HEK293T (cell line): ENCODE results near the gene EMP3.

Source experiments
- CTCF ChIA-PET: fragments of 350-600 bp; formaldehyde crosslinking; extraction: SDS; loops from one replicate; lab custom pipeline; 2021; ENCODE audit warnings: antibody characterized with exemption, inconsistent platforms; lab: Yijun Ruan, JAX
- POLR2A ChIA-PET: fragments of 350-600 bp; formaldehyde crosslinking; extraction: SDS; loops from one replicate; lab custom pipeline; 2020; ENCODE audit warnings: antibody characterized with exemption, inconsistent platforms; lab: Yijun Ruan, JAX
- DNase-seq: peaks from one replicate; pipeline ENCODE4 v3.0.0; 2012; ENCODE audit warnings: mixed read lengths; ENCODE audit errors: extremely low spot score
- ARNT ChIP-seq: fragments of 450-650 bp; IDR thresholded peaks from 2 replicates; pipeline ENCODE4 v1.6.1; 2017; ENCODE audit warnings: mild to moderate bottlenecking
- BHLHE40 ChIP-seq: fragments of 450-650 bp; IDR thresholded peaks from 2 replicates; pipeline ENCODE4 v1.6.1; 2016; ENCODE audit warnings: mild to moderate bottlenecking, moderate library complexity, borderline replicate concordance
- CTBP1 ChIP-seq: fragments of 450-650 bp; IDR thresholded peaks from 2 replicates; pipeline ENCODE4 v1.6.1; 2016; ENCODE audit warnings: borderline replicate concordance
- ELF4 ChIP-seq: fragments of 450-650 bp; IDR thresholded peaks from 2 replicates; pipeline ENCODE4 v1.6.1; 2017; ENCODE audit warnings: antibody characterized with exemption
- FOXA1 ChIP-seq: fragments of 450-650 bp; IDR thresholded peaks from 2 replicates; pipeline ENCODE4 v1.6.1; 2016; ENCODE audit warnings: mild to moderate bottlenecking
- FOXK2 ChIP-seq: fragments of 450-650 bp; IDR thresholded peaks from 2 replicates; pipeline ENCODE4 v1.6.1; 2016; ENCODE audit warnings: mild to moderate bottlenecking
- FOXM1 ChIP-seq: fragments of 450-650 bp; IDR thresholded peaks from 2 replicates; pipeline ENCODE4 v1.6.1; 2017; ENCODE audit warnings: mild to moderate bottlenecking, borderline replicate concordance
- HDGF ChIP-seq: fragments of 450-650 bp; IDR thresholded peaks from 2 replicates; pipeline ENCODE4 v1.6.1; 2017; ENCODE audit warnings: antibody characterized with exemption, borderline replicate concordance
- L3MBTL2 ChIP-seq: fragments of 450-650 bp; conservative IDR thresholded peaks from 2 replicates; pipeline ENCODE4 v1.6.1; 2016; ENCODE audit warnings: mild to moderate bottlenecking
- LEF1 ChIP-seq: fragments of 450-650 bp; IDR thresholded peaks from 2 replicates; pipeline ENCODE4 v1.6.1; 2017; ENCODE audit warnings: mild to moderate bottlenecking, borderline replicate concordance
- NFRKB ChIP-seq: fragments of 450-650 bp; IDR thresholded peaks from 2 replicates; pipeline ENCODE4 v1.6.1; 2016; ENCODE audit warnings: mild to moderate bottlenecking, moderate library complexity
- SP1 ChIP-seq: fragments of 450-650 bp; IDR thresholded peaks from 2 replicates; pipeline ENCODE4 v1.6.1; 2017
- SUZ12 ChIP-seq: fragments of 450-650 bp; IDR thresholded peaks from 2 replicates; pipeline ENCODE4 v1.6.1; 2016; ENCODE audit warnings: mild to moderate bottlenecking
- TARDBP ChIP-seq: fragments of 450-650 bp; IDR thresholded peaks from 2 replicates; pipeline ENCODE4 v1.6.1; 2016
- ZNF384 ChIP-seq: fragments of 450-650 bp; IDR thresholded peaks from 2 replicates; pipeline ENCODE4 v1.6.1; 2016
- TF ChIP-seq, protein P1 (sequence below): fragments of 450-650 bp; IDR thresholded peaks from 2 replicates; pipeline ENCODE4 v1.6.1; 2016

The EMP3 gene

DNA sequence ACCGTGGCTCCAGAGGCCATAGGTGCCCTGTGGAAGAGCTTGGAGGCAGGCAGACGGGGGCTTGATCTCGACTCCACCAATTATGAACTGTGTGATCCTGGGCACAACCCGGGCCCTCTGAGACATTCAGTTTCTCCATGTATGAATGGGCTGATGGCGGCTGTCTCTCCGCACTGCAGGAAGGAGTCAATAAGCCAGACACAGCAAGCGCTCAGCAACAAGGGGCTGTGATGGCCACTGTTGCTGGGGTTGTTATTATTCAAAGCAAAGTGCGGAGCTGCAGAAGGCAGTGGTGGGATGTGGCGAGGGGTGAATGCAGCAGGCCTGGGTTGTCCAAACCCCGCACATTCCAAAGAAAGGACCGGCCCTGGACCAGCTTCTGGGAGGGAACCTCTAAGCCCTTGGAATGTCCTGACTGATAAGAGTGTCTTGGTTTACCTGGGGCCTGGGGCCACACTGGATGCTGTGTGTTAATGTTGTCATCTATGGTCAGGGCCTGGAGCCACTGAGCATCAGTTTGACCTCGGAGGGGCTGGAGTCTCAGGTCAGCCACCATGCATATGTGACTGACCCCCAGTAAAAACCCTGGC is 30.1 kb downstream of the EMP3 start:
- CTCF ChIA-PET, result no interaction called here
- POLR2A ChIA-PET, result interaction anchor here (3.6 kb wide), 1 partner anchor 8 kb away, joined by 25 read pairs; the partner anchor contains the start of genes SYNGR4 and TMEM143
- no peak for DNase-seq
- TF ChIP-seq FOXA1 (no peak), ZNF384 (no peak), NFRKB (no peak), HDGF (no peak), SUZ12 (no peak), L3MBTL2 (no peak), TARDBP (no peak), SP1 (no peak), ARNT (no peak), CTBP1 (no peak), FOXM1 (no peak), ELF4 (no peak), LEF1 (no peak)
- TF ChIP-seq, protein P1, sequence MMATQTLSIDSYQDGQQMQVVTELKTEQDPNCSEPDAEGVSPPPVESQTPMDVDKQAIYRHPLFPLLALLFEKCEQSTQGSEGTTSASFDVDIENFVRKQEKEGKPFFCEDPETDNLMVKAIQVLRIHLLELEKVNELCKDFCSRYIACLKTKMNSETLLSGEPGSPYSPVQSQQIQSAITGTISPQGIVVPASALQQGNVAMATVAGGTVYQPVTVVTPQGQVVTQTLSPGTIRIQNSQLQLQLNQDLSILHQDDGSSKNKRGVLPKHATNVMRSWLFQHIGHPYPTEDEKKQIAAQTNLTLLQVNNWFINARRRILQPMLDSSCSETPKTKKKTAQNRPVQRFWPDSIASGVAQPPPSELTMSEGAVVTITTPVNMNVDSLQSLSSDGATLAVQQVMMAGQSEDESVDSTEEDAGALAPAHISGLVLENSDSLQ, result no peak

DNA sequence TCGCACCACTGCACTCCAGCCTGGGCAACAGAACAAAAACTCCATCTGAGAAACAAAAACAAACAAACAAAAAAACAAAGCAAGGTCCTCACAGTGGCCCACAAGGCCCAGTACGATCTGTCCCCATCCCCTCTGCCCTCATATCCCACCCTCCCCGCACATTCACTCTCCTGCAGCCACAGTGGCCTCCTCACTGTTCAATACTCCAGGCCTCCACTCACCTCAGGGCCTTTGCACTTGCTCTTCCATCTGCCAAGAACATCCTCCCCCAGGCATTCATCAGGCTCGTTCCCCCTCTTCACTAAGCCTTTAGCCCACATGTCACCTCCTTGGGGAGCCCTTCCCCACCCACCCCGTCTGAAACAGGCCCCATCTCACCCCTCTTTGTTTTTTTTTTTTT is 33.8 kb downstream of the EMP3 start:
- no peak for TF ChIP-seq SUZ12
- TF ChIP-seq HDGF, result no peak
- TF ChIP-seq FOXA1, result no peak
- no peak for TF ChIP-seq CTBP1
- no peak for TF ChIP-seq FOXM1
- no peak for TF ChIP-seq NFRKB
- TF ChIP-seq, protein P1, result no peak
- TF ChIP-seq FOXK2, result no peak
- no peak for TF ChIP-seq BHLHE40
- no peak for TF ChIP-seq TARDBP
- TF ChIP-seq L3MBTL2, result no peak
- TF ChIP-seq SP1, result no peak
- ChIA-PET POLR2A (interaction anchor here (1.0 kb wide), 1 partner anchor 31 kb away, joined by 3 read pairs; no protein-coding TSS in a partner anchor), CTCF (no interaction called here)
- no peak for DNase-seq

DNA sequence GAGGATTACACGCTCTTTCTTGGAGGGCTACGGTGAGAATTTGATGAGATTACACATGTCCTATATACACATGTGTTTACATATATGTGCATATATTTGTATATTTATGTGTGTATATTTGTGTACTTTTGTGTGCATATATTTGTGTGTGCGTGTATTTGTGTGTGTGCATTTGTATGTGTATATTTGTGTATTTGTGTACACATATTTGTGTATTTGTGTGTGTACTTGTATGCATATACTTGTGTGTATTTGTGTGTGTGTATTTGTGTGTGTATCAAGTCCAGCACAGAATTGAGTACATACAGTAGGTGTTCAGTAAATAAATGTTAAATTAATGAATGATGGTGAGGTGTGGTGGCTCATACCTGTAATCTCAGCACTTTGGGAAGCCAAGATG is 36.6 kb downstream of the EMP3 start:
- no peak for TF ChIP-seq SUZ12
- no peak for TF ChIP-seq FOXK2
- TF ChIP-seq TARDBP, result no peak
- TF ChIP-seq NFRKB, result no peak
- no peak for TF ChIP-seq ZNF384
- no peak for TF ChIP-seq FOXM1
- TF ChIP-seq SP1, result no peak
- TF ChIP-seq HDGF, result no peak
- no peak for TF ChIP-seq L3MBTL2
- no peak for TF ChIP-seq FOXA1
- CTCF ChIA-PET, result interaction anchor here (0.8 kb wide), 1 partner anchor 10 kb away, joined by 3 read pairs; no protein-coding TSS in a partner anchor
- no peak for DNase-seq
- POLR2A ChIA-PET, result no interaction called here

DNA sequence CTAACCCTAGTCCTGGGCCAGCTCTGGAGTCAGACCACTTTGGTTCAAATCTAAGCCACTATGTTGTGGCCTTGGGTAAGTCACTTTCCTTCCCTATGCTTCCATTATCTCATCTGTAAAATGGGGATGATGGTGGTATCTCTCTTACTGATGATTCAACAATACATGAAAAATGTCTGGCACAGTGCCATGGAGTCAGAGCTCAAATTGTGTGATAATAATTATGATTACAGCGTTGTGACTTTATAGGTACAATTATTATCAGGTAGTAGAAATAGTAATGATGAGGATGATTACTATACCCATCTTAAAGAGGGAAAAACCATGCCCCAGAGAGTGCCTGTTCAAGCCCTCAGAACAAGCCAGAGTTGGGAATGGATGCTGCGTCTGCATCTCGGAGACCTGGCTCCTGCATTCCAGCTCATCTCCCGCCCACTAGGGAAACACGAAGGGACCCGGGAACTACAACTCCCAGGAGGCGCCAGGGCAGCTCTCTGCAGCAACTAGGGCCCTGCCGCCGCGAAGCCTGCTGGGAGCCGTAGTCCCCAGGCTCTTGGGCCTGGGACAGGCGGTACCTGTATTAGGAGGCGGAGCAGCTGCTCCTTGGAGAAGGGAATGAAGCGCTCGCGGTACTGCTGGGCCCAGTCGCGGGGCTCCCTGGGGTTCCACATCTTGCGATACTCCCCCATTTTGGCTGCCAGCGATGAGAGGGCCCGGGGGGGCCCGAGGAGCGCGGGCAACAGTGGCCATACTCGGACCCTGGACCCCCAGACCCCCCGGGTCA is 37.6 kb downstream of the EMP3 start:
- CTCF ChIA-PET, result interaction anchor here (0.8 to 1.1 kb wide), 2 partner anchors 11 to 48 kb away, joined by 3 read pairs; no protein-coding TSS in a partner anchor
- POLR2A ChIA-PET, result interaction anchor here (0.7 to 3.0 kb wide), 16 partner anchors 9 to 256 kb away, joined by 3 to 32 read pairs (median 4); partner anchors contain the start of genes GRIN2D, GRWD1, KDELR1 and RPL18
- peak; percentile 88 for DNase-seq
- TF ChIP-seq ARNT (no peak), L3MBTL2 (peak; percentile 78)

DNA sequence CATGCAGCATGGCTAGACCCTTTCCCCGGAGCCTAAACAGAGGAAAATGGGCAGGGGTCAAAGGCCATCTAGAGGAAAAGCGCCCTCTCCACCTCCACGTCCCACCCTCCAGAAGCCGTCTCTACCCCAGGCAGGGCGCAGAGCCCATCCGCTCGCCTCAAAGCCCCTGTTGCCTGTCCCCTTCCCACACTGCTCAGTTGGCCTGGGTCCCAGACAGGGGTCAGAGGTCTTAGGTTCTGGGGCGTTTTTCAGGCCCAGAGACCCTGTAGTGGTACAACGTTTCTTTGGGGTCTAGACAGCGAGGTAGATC is 38.1 kb downstream of the EMP3 start:
- CTCF ChIA-PET, result interaction anchor here (1.1 to 1.2 kb wide), 2 partner anchors 27 to 49 kb away, joined by 3 read pairs; partner anchors contain the start of gene KDELR1
- no peak for DNase-seq

DNA sequence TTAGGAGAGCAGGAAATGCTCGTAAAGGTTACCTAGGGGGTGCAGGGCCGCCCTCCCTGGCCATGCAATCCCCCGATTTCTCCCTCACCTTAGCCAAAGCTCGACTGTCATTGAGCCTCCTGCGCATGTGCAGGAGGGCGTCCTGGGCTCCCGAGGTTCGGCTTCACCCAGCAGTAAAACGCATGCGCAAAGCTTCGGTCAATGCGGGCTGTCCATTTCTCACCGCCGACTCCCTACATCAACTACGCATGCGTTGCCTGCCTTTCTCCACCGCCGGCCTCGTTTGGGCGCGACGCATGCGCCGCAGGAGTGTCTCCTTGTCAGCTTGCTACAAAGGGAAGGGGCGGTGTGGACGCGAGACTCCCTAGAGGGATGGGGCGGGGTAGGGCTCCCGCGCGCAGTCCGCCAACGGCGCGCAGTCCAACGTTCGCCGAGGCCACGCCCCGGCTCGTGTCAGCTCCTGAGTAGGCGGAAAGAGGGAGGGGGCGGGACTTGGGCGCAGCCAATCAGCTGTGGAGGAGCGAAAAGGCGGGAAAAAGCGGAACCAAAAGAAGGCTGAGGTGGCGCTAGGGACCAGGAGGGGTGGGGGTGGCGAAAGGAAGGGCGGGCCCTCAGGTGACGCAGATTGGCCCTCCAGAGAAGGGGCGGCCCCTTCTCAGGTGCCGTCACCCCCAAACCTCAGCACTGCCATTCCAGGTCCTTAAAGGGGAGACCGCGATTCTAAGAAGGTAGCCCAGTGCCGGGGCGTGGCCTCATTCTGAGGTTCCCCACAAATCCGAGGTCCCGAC is 38.7 kb downstream of the EMP3 start, which contains the start of the genes SYNGR4 and TMEM143:
TSS of gene SYNGR4 (plus strand) at position 558 of the 788 bp plus-strand sequence. CDS start 1,476 bp downstream, outside the sequence.
TSS of gene TMEM143 (minus strand) at position 131 of the 788 bp plus-strand sequence. CDS start at position 111, 20 bp downstream.
- ChIA-PET CTCF (interaction anchor here (1.1 to 1.2 kb wide), 2 partner anchors 27 to 49 kb away, joined by 3 read pairs; partner anchors contain the start of gene KDELR1), POLR2A (interaction anchor here (0.6 to 3.0 kb wide), 20 partner anchors 10 to 220 kb away, joined by 3 to 32 read pairs (median 5); partner anchors contain the start of genes GRWD1 and KDELR1)
- TF ChIP-seq ARNT (no peak), LEF1 (no peak), BHLHE40 (no peak), L3MBTL2 (peak; percentile 97), CTBP1 (no peak), ZNF384 (no peak), SP1 (no peak), HDGF (0 out of 2 replicates have a peak, but pooled peaks have one; percentile 30), TARDBP (no peak), FOXK2 (no peak), SUZ12 (no peak), ELF4 (no peak), NFRKB (no peak), FOXM1 (no peak), FOXA1 (no peak)
- TF ChIP-seq, protein P1, result peak; percentile 78
- peak; percentile 99 for DNase-seq

More for the DNA sequence above, 38.1 kb downstream of the EMP3 start:
- POLR2A ChIA-PET, result interaction anchor here (0.7 to 3.0 kb wide), 18 partner anchors 10 to 133 kb away, joined by 3 to 32 read pairs (median 6); partner anchors contain the start of genes GRWD1 and KDELR1
- TF ChIP-seq LEF1 (no peak), ELF4 (no peak), ZNF384 (no peak), FOXA1 (no peak), SP1 (no peak), ARNT (no peak), CTBP1 (no peak), BHLHE40 (no peak), L3MBTL2 (no peak), FOXK2 (no peak)
